GM03348 (cell line): ENCODE data around the gene GHRL.
A peak's percentile ranks its signal among the peaks of the same experiment; 100 is the strongest.
"Not testable (repeated sequence)": the region's sequence is repeated elsewhere in the genome, so short reads cannot be mapped to it uniquely, and the experiment has no call there.

Experiments
- DNase-seq: peaks from one replicate; pipeline ENCODE4 v3.0.0; 2012; ENCODE audit warnings: low spot score

GHRL gene

DNA sequence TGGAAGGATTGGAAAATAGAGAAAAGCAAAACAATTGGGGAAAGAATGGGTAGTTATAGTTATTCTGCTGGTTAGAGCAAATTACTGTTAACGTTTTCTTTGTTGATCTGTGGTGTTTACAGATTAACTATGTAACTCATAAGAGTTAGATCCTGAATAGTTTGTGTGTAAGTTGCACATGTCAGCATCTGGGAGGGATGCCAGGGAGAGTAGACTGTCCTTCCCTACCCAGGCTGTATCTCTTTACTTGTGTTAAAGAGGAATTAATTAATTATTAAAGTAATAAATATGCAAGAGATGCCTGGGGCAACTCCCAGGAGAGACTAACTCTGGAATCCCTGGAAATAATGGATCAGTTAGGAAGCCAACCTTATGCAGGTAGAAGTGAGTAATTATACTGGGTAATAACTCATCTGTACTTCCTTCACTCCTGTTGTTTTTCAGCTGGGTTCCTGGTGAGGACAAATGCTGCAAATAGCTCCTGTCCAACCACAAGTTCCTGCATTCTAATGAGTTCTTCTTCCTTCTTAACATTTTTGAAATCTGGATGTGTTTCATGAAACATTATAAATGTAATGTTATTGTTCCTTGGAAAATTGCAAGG lies 18.9 kb downstream of the GHRL start:
- peak; percentile 54 for DNase-seq

DNA sequence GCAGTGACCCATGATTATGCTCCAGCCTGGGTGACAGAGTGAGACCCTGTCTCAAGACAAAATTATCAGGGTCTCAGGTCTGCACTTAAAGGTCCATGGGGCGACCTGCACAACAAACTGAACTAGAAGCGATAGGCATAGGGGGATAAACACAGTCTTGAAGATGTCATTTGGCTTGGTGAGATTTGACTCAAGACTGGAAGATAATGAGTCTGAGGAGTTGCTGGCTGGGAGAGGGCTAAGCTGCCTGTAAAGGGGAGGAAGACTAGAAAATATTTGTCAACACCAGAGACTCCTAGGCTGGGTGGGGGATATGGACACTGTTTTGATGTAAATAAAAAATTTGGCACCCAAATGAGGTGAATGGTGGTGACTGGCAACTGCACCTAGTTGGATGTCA lies 19.8 kb downstream of the GHRL start:
- no peak for DNase-seq

DNA sequence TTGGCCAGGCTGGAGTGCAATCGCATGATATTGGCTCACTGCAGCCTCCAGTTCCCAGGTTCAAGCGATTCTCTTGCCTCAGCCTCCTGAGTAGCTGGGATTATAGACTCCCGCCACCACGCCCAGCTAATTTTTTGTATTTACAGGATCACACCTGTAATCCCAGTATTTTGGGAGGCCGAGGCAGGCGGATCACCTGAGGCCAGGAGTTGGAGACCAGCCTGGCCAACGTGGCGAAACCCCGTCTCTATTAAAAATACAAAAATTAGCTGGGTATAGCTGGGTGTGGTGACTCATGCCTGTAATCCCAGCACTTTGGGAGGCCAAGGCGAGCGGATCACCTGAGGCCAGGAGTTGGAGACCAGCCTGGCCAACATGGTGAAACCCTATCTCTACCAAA lies 20.3 kb downstream of the GHRL start:
- DNase-seq: not testable (repeated sequence)

DNA sequence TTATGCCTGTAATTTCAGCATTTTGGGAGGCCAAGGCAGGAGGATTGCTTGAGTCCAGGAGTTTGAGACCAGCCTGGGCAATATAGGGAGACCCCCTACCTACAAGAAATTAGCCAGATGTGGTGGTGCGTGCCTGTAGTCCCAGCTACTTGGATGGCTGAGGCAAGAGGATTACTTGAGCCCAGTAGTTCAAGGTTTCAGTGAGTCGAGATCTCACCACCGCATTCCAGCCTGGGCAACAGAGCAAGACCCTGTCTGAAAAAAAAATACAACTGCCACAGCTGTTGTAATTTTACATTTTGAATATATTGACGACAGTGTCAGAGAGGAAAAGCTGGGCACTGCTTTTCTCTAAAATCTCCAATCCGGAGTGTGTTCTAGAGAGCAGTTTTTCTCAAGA lies 23.3 kb downstream of the GHRL start:
- DNase-seq: no peak

GRCh38 chr3:10268930-10269329 lies 23.8 kb downstream of the GHRL start:
- DNase-seq: no peak

DNA sequence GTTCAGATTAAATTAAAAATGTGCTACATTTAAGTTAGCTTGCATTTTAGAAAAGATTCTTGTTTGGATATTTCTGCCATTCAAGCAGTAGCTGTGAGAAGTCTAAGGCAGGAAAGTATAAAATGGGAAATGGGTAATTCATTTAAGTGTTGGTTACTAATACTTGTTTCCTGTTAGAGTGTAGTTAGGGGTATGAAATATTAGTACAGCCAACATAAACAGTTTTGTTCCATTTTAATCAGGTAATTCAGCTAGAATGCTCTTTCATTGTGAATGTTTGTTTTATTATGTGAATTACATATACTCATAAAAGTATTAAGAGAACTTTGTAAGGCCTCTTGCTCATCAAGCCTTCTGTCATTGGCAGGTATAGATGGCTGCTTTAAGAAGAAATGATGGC lies 24.6 kb downstream of the GHRL start:
- no peak for DNase-seq

- DNase-seq: not testable (repeated sequence)
Observed at GRCh38 chr3:10266936-10267335, 25.8 kb downstream of the GHRL start.

DNA sequence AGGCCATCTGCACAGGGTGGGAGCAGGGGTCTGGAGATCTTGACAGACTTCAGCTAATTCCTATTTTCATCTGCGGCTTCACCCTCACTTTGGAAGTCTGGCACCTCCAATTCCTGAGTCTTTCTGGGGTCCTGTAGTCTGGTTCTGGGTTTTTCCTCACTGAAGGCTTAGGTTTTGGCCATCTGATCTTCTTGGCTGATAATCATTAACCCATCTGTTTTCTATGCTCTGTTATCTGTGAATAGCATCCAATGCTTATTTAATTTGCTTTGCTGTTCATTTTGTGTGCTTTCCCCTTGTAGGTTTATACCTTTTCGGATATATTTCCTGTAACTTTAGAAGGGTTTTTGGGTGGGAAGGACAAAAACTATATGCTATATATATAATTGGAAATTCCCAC lies 26.9 kb downstream of the GHRL start:
- DNase-seq: no peak

DNA sequence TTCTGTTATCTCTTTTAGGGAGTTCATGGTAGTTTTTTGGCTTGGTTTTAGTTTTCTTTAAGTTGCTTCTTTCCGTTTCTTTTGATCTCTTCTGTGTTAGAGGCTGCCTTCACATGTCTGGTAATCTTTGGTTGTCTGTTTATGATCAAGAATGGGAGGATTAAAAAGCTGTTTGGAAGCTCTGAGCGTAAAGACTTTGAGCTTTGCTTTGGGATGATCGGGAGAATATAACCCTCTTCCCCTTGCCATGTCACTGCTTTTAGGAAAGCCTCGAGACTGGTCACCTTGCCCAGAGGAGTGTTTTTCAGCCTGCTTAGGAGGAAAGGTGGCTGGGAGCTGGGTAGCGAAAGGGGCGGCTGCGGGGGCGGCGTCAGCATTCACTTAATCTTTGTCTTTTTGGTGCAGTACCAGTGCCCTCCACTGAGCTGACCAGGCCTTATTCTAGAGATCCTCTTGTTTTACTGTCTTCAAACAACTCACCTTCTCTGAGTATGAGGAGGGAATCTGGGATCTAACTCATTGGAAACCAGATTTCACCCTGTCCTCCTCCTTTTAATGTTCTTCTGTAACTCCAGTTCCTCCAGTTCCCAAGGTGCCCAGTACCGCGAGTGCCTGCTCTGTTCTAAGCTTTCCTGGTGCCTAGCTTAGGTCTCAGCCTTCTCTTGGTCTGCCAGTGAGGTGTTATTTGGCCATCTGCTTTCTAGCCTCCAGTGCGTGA lies 28.9 kb downstream of the GHRL start:
- DNase-seq: peak; percentile 81

DNA sequence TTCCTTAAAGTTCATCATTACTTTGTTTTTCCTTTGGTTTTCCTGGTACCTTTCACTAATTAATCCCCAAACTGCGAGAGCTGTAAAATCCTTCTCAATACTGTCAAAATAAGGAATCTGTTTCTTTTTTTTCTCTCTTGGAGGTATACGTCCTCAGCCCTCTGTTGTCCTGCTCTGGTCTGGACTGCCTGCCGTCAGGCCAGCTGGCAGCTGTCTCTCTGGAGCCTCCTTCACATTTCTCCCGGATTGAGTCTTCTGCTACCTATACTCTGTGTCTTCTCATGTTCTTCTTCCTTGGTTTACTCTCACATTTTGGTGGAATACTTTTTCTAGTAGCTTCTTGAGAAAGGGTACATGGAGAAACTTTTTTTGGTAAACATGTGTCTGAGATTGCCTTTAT lies 30.7 kb downstream of the GHRL start:
- no peak for DNase-seq

DNA sequence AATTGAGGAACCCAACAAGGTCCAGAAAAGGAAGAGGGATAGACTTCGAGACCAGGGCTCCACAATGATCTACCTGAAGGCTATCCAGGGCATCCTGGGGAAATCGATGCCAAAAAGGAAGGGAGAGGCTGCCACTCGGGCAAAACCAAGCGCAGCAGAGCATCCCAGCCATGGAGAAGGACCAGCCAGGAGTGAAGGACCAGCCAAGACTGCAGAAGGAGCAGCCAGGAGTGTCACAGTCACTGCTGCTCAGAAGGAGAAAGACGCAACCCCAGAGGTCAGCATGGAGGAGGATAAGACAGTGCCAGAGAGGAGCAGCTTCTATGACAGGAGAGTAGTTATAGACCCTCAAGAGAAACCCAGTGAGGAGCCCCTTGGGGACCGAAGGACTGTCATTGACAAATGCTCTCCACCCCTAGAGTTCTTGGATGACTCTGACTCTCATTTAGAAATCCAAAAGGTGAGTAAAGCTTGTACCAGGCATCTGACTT lies 32.5 kb downstream of the GHRL start:
- no peak for DNase-seq

DNA sequence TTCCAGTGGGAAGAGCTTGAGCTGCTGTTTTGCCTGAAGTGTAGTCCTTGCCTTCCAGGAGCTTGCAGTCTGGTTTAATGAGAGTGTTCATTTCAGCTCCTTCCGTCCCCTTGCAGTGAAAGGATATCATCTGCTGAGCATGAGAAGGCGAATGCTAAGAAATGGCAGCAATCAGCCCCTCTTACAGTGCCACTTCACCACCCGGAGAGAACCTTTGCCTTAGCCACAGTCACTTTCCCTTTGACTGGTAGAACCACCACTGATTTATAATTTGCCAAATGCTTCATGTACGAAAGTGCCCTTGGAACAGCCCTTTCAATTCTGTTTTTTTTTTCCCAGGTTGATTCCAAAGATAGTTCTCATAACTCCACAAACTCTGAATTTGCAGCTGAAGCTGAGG lies 32.9 kb downstream of the GHRL start:
- DNase-seq: no peak

DNA sequence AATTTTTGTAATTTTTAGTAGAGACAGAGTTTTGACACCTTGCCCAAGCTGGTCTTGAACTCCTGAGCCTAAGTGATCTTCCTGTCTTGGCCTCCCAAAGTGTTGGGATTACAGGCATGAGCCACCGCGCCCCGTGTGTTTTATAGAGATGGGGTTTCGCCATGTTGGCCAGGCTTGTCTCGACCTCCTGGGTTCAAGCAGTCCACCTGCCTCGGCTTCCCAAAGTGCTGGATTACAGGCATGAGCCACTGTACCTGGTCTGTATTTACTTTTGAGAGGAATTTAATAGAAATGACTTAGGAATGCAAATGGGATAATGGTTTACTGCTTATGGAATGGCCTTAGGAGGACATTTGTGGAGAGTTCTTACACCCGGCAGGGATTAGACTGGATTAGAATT lies 33.7 kb downstream of the GHRL start:
- DNase-seq: no peak

DNA sequence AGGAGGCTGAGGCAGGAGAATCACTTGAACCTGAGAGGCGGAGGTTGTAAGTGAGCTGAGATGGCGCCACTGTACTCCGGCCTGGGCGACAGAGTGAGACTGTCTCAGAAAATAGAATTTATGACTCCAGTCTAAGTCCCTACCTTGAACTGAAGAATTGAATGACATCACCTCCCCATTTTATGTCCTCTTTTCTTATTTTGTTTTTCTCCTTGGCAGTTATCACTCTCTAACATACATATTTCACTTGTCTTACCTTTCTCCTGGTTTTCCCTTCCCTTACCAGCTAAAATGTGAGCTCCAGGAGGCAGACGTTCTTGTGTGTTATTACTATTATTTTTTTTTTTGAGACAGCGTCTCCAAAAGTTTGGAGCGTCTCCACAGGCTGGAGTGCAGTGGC lies 36.9 kb downstream of the GHRL start:
- DNase-seq: no peak

DNA sequence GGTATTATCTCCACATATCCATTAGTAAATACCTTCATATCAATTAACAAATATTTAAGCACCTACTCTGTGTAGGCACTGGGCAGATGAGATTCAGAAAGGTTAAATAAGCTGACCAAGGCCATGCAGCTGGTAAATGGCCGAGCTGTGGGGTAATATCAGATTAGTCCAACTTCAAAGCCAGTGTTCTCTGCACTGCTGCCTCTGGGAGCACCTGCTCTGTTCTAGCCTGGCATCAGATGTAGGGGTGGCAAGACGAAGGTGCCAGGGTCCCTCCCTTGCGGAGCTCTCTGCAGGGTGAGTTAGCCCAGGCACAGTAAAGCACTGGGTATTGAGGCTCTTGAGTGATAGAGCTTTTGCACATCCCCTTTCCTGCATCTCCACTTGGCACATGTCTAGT lies 39.0 kb downstream of the GHRL start:
- no peak for DNase-seq

- DNase-seq: no peak
Observed at GRCh38 chr3:10251006-10251405, 41.7 kb downstream of the GHRL start.

GRCh38 chr3:10249833-10250232 lies 42.9 kb downstream of the GHRL start:
- peak; percentile 16 for DNase-seq

DNA sequence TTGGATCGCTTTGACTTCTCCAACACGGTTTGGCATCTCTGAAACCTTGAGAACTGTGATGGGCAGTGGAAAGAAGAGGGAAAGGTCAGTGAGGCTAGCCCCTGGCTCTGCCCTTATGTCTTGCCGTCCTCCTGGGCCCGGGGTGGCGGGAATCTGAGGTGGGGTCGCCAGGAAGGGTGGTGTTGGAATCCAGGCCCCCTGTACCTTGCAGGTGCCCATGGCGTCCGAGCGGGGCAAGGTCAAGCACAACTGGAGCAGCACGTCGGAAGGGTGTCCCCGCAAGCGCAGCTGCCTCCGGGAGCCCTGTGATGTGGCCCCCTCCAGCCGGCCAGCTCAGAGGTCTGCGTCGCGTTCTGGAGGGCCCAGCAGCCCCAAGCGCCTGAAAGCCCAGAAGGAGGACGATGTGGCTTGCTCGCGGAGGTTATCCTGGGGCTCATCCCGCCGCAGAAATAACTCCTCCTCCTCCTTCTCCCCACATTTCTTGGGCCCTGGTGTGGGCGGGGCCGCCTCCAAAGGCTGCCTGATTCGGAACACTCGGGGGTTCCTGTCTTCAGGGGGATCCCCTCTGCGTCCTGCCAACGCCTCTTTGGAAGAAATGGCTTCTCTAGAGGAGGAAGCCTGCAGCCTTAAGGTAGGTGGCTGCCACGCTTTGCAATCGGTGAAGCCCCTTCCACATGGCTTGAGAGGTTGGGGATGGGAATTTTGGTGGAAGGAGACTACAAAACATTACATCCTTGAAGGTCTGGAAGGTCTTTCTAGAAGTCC lies 43.6 kb downstream of the GHRL start:
- DNase-seq: peak; percentile 66

GRCh38 chr3:10248184-10248983 lies 44.4 kb downstream of the GHRL start, which contains the start of gene TATDN2:
TSS of gene TATDN2 (plus strand) at chr3:10248459. CDS start at chr3:10249201, 742 bp downstream.
- peak; percentile 99 for DNase-seq

GRCh38 chr3:10247679-10248183 lies 45.0 kb downstream of the GHRL start:
- DNase-seq: no peak

DNA sequence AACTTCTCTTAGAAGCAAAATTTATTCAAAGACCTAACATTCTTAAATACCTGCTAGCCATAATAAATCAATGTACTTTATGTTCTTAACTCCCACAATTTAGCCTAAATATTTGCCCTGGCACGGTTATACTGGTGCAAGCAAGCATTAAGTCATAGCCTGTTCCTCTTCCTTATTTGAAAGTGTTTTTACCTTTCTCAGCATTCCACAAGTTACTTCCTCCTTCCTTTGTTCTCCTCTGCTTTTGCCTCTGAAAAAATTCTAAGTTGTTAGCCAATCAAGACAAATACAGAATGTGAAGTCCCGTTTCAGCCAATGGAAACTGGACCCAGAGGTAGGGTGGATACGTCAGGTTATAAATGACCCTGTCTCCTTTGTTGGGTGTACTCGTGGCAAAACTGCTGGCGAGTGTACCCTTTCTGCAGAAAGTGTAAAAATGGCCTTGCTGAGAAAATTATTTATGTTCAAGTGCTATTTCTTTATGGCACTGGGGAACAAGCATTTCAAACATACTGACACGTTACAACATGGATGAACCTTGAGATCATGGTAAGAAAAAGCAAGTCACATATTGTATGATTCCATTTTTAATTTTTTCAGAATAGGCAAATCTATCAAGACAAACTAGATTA lies 47.5 kb downstream of the GHRL start:
- DNase-seq: no peak
